ENCODE data around the gene TLE6.
"Not testable (repeated sequence)": the region's sequence is repeated elsewhere in the genome, so short reads cannot be mapped to it uniquely, and the experiment has no call there.

The TLE6 gene

GRCh38 chr19:3001235-3001800 is 24.0 kb downstream of the TLE6 start:
- no peak for DNase-seq (ENCODE audit: low read depth in 2 of 2, low spot score in 1 of 2)

DNA sequence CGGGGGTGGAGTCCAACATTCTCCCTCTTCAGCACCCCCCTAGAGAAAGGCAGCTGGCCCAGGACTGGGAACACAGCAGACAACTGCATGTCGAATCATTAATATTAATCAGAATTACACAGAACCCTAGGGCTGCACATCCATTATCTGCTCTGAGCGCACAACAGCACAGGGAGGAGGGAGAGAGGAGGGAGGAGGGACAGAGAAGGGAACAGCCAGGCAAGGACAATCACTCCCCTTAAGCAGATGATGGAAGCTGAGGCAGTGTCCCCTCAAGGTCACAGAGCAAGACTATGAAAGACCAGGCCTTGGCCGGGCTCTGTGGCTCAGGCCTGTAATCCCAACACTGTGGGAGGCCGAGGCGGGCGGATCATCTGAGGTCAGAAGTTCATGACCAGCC is 25.7 kb downstream of the TLE6 start:
- DNase-seq (ENCODE audit: low read depth in 2 of 2, low spot score in 1 of 2): no peak

DNA sequence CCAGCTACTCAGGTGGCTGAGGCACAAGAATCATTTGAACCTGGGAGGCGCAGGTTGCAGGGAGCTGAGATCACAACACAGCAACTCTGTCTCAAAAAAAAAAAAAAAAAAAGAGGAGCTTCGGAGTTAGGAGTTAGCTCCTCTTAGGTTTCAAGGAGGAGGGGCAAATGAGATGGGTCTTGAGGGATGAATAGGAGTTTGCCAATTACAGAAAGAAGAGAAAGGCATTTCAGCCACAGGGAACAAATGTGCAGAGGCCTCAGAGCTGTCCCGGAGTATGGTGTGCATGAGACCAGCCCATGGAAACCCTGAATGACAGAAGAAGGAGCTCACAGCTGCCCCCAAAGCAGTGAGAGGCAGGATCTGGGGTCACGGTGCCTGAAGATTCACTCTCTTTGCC is 27.2 kb downstream of the TLE6 start:
- DNase-seq (ENCODE audit: low read depth in 2 of 2, low spot score in 1 of 2): no peak

GRCh38 chr19:3005345-3005744 is 28.0 kb downstream of the TLE6 start:
- no peak for DNase-seq (ENCODE audit: low read depth in 2 of 2, low spot score in 1 of 2)

GRCh38 chr19:3006075-3006767 is 28.9 kb downstream of the TLE6 start:
- DNase-seq (ENCODE audit: low read depth in 2 of 2, low spot score in 1 of 2): no peak

DNA sequence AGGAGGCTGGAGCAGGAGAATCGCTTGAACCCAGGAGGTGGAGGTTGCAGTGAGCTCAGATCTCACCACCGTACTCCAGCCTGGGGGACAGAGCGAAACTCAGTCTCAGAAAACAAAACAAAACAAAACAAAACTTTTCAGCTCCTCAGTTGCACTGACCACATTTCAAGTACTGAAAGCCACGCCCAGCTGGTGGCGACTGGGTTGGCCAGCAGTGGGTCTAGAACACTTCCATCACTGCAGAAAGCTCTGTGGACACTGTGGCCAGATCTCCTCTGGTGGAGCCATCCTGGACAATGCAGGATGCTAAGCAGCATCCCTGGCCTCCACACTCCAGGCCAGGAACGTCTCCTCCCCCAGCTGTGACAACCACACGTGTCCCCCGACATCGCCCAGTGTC is 30.6 kb downstream of the TLE6 start:
- no peak for DNase-seq (ENCODE audit: low read depth in 2 of 2, low spot score in 1 of 2)

GRCh38 chr19:3008994-3009393 is 31.6 kb downstream of the TLE6 start:
- no peak for DNase-seq (ENCODE audit: low read depth in 2 of 2, low spot score in 1 of 2)

DNA sequence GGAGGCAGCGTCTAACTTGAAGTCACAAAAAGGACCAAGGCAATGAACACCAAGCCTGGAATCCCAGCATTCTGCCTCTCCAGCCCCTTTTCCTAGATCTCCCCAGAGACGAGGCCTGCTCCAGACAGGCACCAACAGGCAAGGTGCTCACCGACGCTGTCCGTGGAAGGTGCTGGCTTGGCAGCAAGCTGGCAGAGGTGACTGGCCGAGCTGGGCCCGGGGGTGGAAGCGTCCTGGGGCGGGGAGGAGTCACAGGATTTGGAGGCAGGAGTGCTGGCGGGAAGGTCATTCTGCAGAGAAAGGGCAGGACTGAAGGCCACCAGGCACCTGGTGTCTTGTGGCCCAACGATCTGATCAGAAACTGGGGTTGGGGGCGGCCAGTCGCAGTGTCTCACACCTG is 33.5 kb downstream of the TLE6 start:
- DNase-seq (ENCODE audit: low read depth in 2 of 2, low spot score in 1 of 2): no peak

GRCh38 chr19:3012059-3012458 is 34.7 kb downstream of the TLE6 start:
- not testable (repeated sequence) for DNase-seq (ENCODE audit: low read depth in 2 of 2, low spot score in 1 of 2)

- DNase-seq (ENCODE audit: low read depth in 2 of 2, low spot score in 1 of 2): no peak
These were observed 35.4 kb downstream of the TLE6 start for GRCh38 chr19:3012621-3013262.

GRCh38 chr19:3013263-3013725 is 35.9 kb downstream of the TLE6 start:
- DNase-seq (ENCODE audit: low read depth in 2 of 2, low spot score in 1 of 2): no peak

DNA sequence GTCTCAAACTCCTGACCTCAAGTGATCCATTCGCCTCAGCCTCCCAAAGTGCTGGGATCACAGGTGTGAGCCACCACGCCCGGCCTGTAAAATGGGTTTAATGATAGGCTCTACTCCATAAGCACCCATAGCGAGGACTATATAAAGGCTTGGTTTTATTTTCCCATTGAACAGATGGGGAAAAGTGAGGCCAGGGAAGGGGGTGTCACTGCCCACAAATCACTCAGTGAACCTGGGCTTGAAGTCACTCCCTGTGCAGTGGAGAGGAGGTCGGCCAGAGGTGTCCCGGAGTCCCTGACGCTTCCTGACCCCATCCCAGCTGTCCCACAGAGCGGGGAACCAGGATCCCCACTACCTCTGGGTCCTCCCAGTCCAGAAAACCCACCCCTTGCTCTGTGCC is 36.8 kb downstream of the TLE6 start:
- DNase-seq (ENCODE audit: low read depth in 2 of 2, low spot score in 1 of 2): no peak

- no peak for DNase-seq (ENCODE audit: low read depth in 2 of 2, low spot score in 1 of 2)
These were observed 38.0 kb downstream of the TLE6 start for GRCh38 chr19:3015126-3016057.

DNA sequence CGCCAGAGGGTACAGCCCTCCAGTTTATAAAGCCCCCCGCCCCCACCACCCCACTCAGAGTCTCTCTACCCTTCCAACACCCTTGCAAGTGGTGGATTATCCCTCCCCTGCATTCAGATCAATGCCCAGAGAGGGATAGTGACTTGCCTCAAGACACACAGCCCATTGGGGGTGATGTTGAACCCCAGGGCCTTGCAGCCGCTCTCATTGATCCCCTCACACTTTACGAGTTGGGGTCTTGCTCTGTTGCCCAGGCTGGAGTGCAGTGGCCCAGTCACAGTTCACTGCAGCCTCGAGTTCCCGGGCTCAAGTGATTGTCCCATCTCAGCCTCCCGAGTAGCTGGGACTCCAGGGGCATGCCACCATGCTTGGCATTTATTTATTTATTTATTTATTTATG is 40.6 kb downstream of the TLE6 start:
- no peak for DNase-seq (ENCODE audit: low read depth in 2 of 2, low spot score in 1 of 2)

DNA sequence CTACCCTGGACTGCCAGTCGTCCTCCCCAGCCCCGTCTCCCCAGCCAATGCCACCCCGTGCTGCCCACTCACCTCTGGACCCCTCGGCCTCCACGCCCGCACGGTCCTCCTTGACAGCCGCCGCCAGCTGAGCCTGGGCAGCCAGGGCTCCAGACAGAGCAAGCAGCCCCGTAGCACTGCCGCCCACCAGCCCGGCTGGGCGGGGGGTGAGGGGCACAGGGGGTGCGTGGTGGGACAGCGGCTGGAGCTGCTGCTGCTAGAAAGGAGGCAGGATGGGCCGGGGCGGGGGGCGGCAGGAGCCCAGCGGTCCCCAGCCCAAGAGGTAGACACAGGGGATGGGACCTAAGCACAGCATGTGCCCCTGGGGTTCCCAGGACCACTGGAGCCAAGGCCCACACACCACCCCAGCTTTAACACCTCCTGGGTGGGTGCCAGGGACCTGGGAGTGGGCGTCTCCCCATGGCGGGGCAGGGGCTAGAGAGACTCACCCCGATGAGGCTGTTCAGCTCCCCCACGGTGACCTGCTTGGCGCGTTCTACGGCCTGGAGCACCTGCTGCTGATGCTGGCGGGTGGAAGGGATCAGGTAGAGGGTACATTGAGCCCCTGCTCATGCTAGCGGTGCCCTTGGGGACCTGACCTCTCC is 42.0 kb downstream of the TLE6 start:
- no peak for DNase-seq (ENCODE audit: low read depth in 2 of 2, low spot score in 1 of 2)

DNA sequence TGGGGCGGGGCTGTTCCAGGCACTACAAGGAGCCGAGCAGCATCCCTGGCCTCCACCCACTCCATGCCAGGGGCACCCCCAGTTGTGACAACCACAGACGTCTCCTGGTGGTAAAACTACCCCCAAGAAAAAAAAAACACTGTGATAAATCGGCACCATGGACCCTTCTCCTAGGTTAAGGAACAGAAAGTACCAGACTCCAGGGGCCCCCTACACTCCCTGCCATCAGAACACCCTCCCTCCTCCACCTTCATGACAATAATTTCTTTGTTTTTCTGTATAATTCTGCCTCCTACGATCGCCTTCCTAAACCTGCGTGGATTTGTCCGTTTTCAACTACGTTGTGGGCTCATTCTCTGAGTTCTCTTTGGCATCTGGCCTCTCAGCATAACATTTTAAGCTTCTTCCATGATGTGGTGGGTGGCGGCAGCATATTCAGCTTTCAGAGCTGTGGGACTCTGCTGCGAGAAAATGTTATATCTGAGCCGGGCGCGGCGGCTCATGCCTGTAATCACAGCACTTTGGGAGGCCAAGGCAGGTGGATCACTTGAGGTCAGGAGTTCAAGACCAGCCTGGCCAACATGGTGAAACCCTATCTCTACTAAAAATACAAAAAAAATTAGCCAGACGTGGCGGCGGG is 43.1 kb downstream of the TLE6 start:
- no peak for DNase-seq (ENCODE audit: low read depth in 2 of 2, low spot score in 1 of 2)

GRCh38 chr19:3024509-3024869 is 47.1 kb downstream of the TLE6 start:
- DNase-seq (ENCODE audit: low read depth in 2 of 2, low spot score in 1 of 2): no peak

- DNase-seq (ENCODE audit: low read depth in 2 of 2, low spot score in 1 of 2): no peak
These were observed 47.6 kb downstream of the TLE6 start for GRCh38 chr19:3024870-3025548.

DNA sequence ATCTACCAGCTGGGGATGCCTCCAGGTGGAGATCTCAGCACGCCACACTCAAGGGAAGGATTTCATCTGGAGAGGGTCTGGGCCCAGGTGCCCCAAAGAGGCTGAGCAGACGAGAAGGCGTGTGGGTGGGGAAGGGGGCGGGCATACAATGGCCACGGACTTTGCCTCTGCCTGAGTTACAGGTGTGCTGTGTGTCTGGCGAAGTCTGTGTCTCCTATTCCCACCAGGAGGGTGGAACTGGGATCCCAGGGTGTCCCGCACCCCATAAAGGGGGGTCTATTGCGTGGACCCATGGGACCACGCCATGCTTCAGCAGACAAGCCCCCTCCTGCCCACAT is 48.2 kb downstream of the TLE6 start:
- no peak for DNase-seq (ENCODE audit: low read depth in 2 of 2, low spot score in 1 of 2)

DNA sequence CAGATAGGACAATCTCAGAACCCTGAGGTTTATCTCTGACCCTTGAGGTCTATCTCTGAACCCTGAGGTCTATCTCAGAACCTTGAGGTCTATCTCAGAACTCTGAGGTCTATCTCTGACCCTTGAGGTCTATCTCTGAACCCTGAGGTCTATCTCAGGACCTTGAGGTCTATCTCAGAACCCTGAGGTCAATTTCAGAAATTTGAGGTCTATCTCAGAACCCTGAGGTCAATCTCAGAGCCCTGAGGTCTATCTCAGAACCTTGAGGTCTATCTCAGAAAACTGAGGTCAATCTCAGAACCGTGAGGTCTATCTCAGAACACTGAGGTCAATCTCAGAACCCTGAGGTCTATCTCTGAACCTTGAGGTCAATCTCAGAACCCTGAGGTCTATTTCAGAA is 49.4 kb downstream of the TLE6 start:
- no peak for DNase-seq (ENCODE audit: low read depth in 2 of 2, low spot score in 1 of 2)

Data from stimulated activated CD8-positive, alpha-beta memory T cell treated with anti-CD3 and anti-CD28 coated beads, Interleukin-4, amount 100 ng/mL, for 1 hour (primary cell).